OCI-LY7 (cell line): ENCODE measurements around the gene SEMG2. TPM values are rescaled to one million over a fixed set of nuclear protein-coding genes. Genes with fewer than 3 reads are reported as not detected.

Experiments used
- BruUV-seq: library from RNA; stranded (reverse); fragments of 400-500 nt; replicated peaks from 2 replicates; lab custom pipeline; 2021; lab: Mats Ljungman, UMichigan
- CTCF ChIA-PET: fragments of 300-600 bp; sonication (Branson Sonifier 250); formaldehyde crosslinking; loops from one replicate; lab custom pipeline; 2022; ENCODE audit warnings: antibody characterized with exemption; ENCODE audit not compliant: unreplicated experiment; lab: Charles Lee
- POLR2A ChIA-PET: fragments of 300-600 bp; sonication (Branson Sonifier 250); formaldehyde crosslinking; loops from one replicate; lab custom pipeline; 2022; ENCODE audit warnings: antibody characterized with exemption; lab: Charles Lee
- DNase-seq: peaks from one replicate; pipeline ENCODE4 v3.0.0-alpha.2; 2015; ENCODE audit warnings: low spot score
- H2AFZ ChIP-seq: fragments of 200-600 bp; sonication (generic), shearing (Covaris generic); 2 replicates; pipeline ENCODE4 v1.6.1; 2014; ENCODE audit warnings: mild to moderate bottlenecking, antibody characterized with exemption, low read length, moderate library complexity
- H3K27ac ChIP-seq: fragments of 200-600 bp; sonication (generic); 2 replicates; pipeline ENCODE4 v1.5.1; 2014; ENCODE audit warnings: mixed run types, low read depth, mild to moderate bottlenecking, moderate library complexity, low read length, inconsistent platforms; ENCODE audit not compliant: poor library complexity, severe bottlenecking
- H3K36me3 ChIP-seq: fragments of 200-600 bp; sonication (generic); 2 replicates; pipeline ENCODE4 v1.6.1; 2014; ENCODE audit warnings: mild to moderate bottlenecking, antibody characterized with exemption, low read length, moderate library complexity, mixed read lengths; ENCODE audit not compliant: insufficient read depth
- H3K4me1 ChIP-seq: fragments of 200-600 bp; sonication (generic); 2 replicates; pipeline ENCODE4 v1.5.1; 2014; ENCODE audit warnings: mild to moderate bottlenecking, low read length; ENCODE audit not compliant: insufficient read depth, poor library complexity, severe bottlenecking
- H3K4me2 ChIP-seq: fragments of 200-600 bp; sonication (generic); 2 replicates; pipeline ENCODE4 v1.6.1; 2014; ENCODE audit warnings: mild to moderate bottlenecking, low read length
- H3K4me3 ChIP-seq: fragments of 200-600 bp; sonication (generic); 2 replicates; pipeline ENCODE4 v1.5.1; 2014; ENCODE audit warnings: mild to moderate bottlenecking, low read depth, low read length; ENCODE audit not compliant: poor library complexity, severe bottlenecking
- H3K79me2 ChIP-seq: fragments of 200-600 bp; sonication (generic); 2 replicates; pipeline ENCODE4 v1.6.1; 2016; ENCODE audit warnings: low read depth, mild to moderate bottlenecking, low read length, moderate library complexity, mixed read lengths; ENCODE audit not compliant: insufficient read depth
- H3K9me2 ChIP-seq: fragments of 200-600 bp; sonication (generic); 2 replicates; pipeline ENCODE4 v1.6.1; 2016; ENCODE audit warnings: mild to moderate bottlenecking, low read length, mixed read lengths; ENCODE audit not compliant: insufficient read depth
- H3K9me3 ChIP-seq: fragments of 200-600 bp; sonication (generic); 2 replicates; pipeline ENCODE4 v1.6.1; 2014; ENCODE audit warnings: mild to moderate bottlenecking, mixed run types, low read length, mixed read lengths
- H4K20me1 ChIP-seq: fragments of 200-600 bp; sonication (generic); 2 replicates; pipeline ENCODE4 v1.6.1; 2014; ENCODE audit warnings: mild to moderate bottlenecking, antibody characterized with exemption, low read length, moderate library complexity, mixed read lengths; ENCODE audit not compliant: insufficient read depth
- CTCF ChIP-seq: fragments of 200-600 bp; sonication (generic); conservative IDR thresholded peaks from 2 replicates; pipeline ENCODE4 v1.5.1; 2014; ENCODE audit warnings: mild to moderate bottlenecking, antibody characterized with exemption, low read length, moderate library complexity, mixed read lengths
- EZH2phosphoT487 ChIP-seq: fragments of 200-600 bp; sonication (generic); IDR thresholded peaks from 2 replicates; pipeline ENCODE4 v1.6.1; 2018; ENCODE audit warnings: low read depth, borderline replicate concordance, mild to moderate bottlenecking, mixed run types, antibody characterized with exemption, low read length, moderate library complexity, mixed read lengths
- intact Hi-C: fragments of 100-400 bp; cut with micrococcal nuclease; formaldehyde crosslinking; loops from one replicate; pipeline ENCODE4 v1.10.0; 2022; ENCODE audit not compliant: unreplicated experiment
- total RNA-seq, 2 experiments: library from RNA; depleted of rRNA in 1 of 2; stranded (reverse); fragments of >200 nt in 1 of 2; shearing (Covaris generic) in 1 of 2; gene quantifications; 2 replicates each; pipeline ENCODE4 v1.2.3, GENCODE V29; 2014 to 2022

The SEMG2 gene
- total RNA-seq, 2 experiments from 2014 or later = not detected

DNA sequence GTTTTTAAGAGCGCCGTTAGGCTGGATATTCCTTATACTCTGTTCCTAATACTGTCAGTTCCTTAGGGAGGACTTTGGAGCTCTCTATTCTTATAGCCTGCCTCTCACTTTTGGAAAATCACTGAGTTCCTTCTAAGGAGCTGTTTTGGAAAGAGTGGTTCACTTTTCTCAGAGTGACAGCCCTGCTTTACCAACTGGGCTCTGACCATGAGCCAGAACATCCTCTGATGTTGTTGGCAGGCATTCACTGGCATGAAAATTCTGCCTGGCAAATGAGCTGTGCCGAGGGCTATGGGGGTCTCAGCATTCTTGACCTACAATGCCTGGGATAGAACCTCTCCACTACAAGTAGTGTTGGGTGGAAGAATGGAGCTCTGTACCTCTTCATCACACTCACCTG lies 29.2 kb upstream of the SEMG2 start:
- intact Hi-C loops = no loop called here
- H4K20me1 ChIP-seq = no peaks in the 10 kb centered on the region
- H3K4me2 ChIP-seq = no peak overlapping the region
- no peak overlapping the region for H3K4me3 ChIP-seq
- H3K9me2 ChIP-seq = no peaks in the 10 kb centered on the region
- H3K4me1 ChIP-seq = no peaks in the 10 kb centered on the region
- ChIA-PET POLR2A (no interaction called here), CTCF (no interaction called here)
- no peak for DNase-seq
- no TSS peak for BruUV-seq
- H2AFZ ChIP-seq = no peak overlapping the region
- H3K9me3 ChIP-seq = no peaks in the 10 kb centered on the region
- no peaks in the 10 kb centered on the region for H3K36me3 ChIP-seq
- H3K79me2 ChIP-seq = no peaks in the 10 kb centered on the region
- H3K27ac ChIP-seq = no peak overlapping the region
- TF ChIP-seq EZH2phosphoT487 = no peak
- no peak for TF ChIP-seq CTCF

DNA sequence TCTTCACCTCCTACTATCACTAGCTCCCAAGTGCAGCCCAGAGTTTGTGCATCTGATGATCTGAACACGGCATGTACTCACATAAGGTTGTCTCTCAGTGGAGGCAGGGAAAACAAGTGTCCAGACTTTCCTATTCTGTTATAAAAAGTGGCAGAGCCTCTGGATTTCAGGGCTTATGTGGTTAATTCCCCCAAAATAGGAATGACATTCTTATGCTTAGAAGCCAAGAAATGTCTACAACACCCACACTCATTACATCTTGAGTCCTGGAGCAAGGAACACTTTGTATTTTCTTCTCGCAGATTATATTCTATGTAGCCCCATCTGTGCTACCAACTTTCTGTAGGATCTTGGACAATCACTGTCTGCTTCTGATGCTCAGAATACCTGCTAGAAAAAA lies 27.8 kb upstream of the SEMG2 start:
- POLR2A ChIA-PET = no interaction called here
- Histone ChIP-seq H3K4me2 (no peak overlapping the region), H3K9me2 (no peaks in the 10 kb centered on the region), H3K9me3 (no peaks in the 10 kb centered on the region), H3K4me1 (no peaks in the 10 kb centered on the region), H3K79me2 (no peaks in the 10 kb centered on the region), H3K4me3 (no peak overlapping the region), H4K20me1 (no peaks in the 10 kb centered on the region), H3K36me3 (no peaks in the 10 kb centered on the region), H3K27ac (no peak overlapping the region), H2AFZ (no peak overlapping the region)
- intact Hi-C loops = no loop called here
- DNase-seq = no peak
- BruUV-seq = no TSS peak
- CTCF ChIA-PET = no interaction called here
- TF ChIP-seq CTCF (no peak), EZH2phosphoT487 (no peak)

- DNase-seq = no peak
- Histone ChIP-seq H4K20me1 (no peaks in the 10 kb centered on the region), H3K36me3 (no peaks in the 10 kb centered on the region), H3K4me2 (no peak within 1 kb of the TSS), H3K4me1 (no peaks in the 10 kb centered on the region), H3K79me2 (no peaks in the 10 kb centered on the region), H3K4me3 (no peak within 1 kb of the TSS), H3K27ac (no peak within 1 kb of the TSS), H3K9me3 (no peaks in the 10 kb centered on the region), H2AFZ (no peak within 1 kb of the TSS), H3K9me2 (no peaks in the 10 kb centered on the region)
- TF ChIP-seq EZH2phosphoT487 (no peak), CTCF (no peak)
- ChIA-PET CTCF (no interaction called here), POLR2A (no interaction called here)
- no TSS peak for BruUV-seq
- intact Hi-C loops = loop anchor here (10.0 kb wide), 1 partner anchor 62 kb away; no protein-coding TSS in a partner anchor
Observed at GRCh38 chr20:45206725-45207124, 14.4 kb upstream of the SEMG2 start, which contains the start of gene SEMG1. SEMG1 (plus strand) TSS chr20:45207033; CDS start chr20:45207054, 21 bp downstream.
